OCI-LY7 (cell line): Measurements from ENCODE around the gene SLC6A6. TPM values are rescaled to one million over a fixed set of nuclear protein-coding genes. Genes with fewer than 3 reads are reported as not detected.

ENCODE experiments used
- BruUV-seq: library from RNA; stranded (reverse); fragments of 400-500 nt; replicated peaks from 2 replicates; lab custom pipeline; 2021; lab: Mats Ljungman, UMichigan
- CTCF ChIA-PET: fragments of 300-600 bp; sonication (Branson Sonifier 250); formaldehyde crosslinking; loops from one replicate; lab custom pipeline; 2022; ENCODE audit warnings: antibody characterized with exemption; ENCODE audit not compliant: unreplicated experiment; lab: Charles Lee
- POLR2A ChIA-PET: fragments of 300-600 bp; sonication (Branson Sonifier 250); formaldehyde crosslinking; loops from one replicate; lab custom pipeline; 2022; ENCODE audit warnings: antibody characterized with exemption; lab: Charles Lee
- DNase-seq: peaks from one replicate; pipeline ENCODE4 v3.0.0-alpha.2; 2015; ENCODE audit warnings: low spot score
- H2AFZ ChIP-seq: fragments of 200-600 bp; sonication (generic), shearing (Covaris generic); 2 replicates; pipeline ENCODE4 v1.6.1; 2014; ENCODE audit warnings: mild to moderate bottlenecking, antibody characterized with exemption, low read length, moderate library complexity
- H3K27ac ChIP-seq: fragments of 200-600 bp; sonication (generic); 2 replicates; pipeline ENCODE4 v1.5.1; 2014; ENCODE audit warnings: mixed run types, low read depth, mild to moderate bottlenecking, moderate library complexity, low read length, inconsistent platforms; ENCODE audit not compliant: poor library complexity, severe bottlenecking
- H3K36me3 ChIP-seq: fragments of 200-600 bp; sonication (generic); 2 replicates; pipeline ENCODE4 v1.6.1; 2014; ENCODE audit warnings: mild to moderate bottlenecking, antibody characterized with exemption, low read length, moderate library complexity, mixed read lengths; ENCODE audit not compliant: insufficient read depth
- H3K4me1 ChIP-seq: fragments of 200-600 bp; sonication (generic); 2 replicates; pipeline ENCODE4 v1.5.1; 2014; ENCODE audit warnings: mild to moderate bottlenecking, low read length; ENCODE audit not compliant: insufficient read depth, poor library complexity, severe bottlenecking
- H3K4me2 ChIP-seq: fragments of 200-600 bp; sonication (generic); 2 replicates; pipeline ENCODE4 v1.6.1; 2014; ENCODE audit warnings: mild to moderate bottlenecking, low read length
- H3K4me3 ChIP-seq: fragments of 200-600 bp; sonication (generic); 2 replicates; pipeline ENCODE4 v1.5.1; 2014; ENCODE audit warnings: mild to moderate bottlenecking, low read depth, low read length; ENCODE audit not compliant: poor library complexity, severe bottlenecking
- H3K79me2 ChIP-seq: fragments of 200-600 bp; sonication (generic); 2 replicates; pipeline ENCODE4 v1.6.1; 2016; ENCODE audit warnings: low read depth, mild to moderate bottlenecking, low read length, moderate library complexity, mixed read lengths; ENCODE audit not compliant: insufficient read depth
- H3K9me2 ChIP-seq: fragments of 200-600 bp; sonication (generic); 2 replicates; pipeline ENCODE4 v1.6.1; 2016; ENCODE audit warnings: mild to moderate bottlenecking, low read length, mixed read lengths; ENCODE audit not compliant: insufficient read depth
- H3K9me3 ChIP-seq: fragments of 200-600 bp; sonication (generic); 2 replicates; pipeline ENCODE4 v1.6.1; 2014; ENCODE audit warnings: mild to moderate bottlenecking, mixed run types, low read length, mixed read lengths
- H4K20me1 ChIP-seq: fragments of 200-600 bp; sonication (generic); 2 replicates; pipeline ENCODE4 v1.6.1; 2014; ENCODE audit warnings: mild to moderate bottlenecking, antibody characterized with exemption, low read length, moderate library complexity, mixed read lengths; ENCODE audit not compliant: insufficient read depth
- EZH2phosphoT487 ChIP-seq: fragments of 200-600 bp; sonication (generic); IDR thresholded peaks from 2 replicates; pipeline ENCODE4 v1.6.1; 2018; ENCODE audit warnings: low read depth, borderline replicate concordance, mild to moderate bottlenecking, mixed run types, antibody characterized with exemption, low read length, moderate library complexity, mixed read lengths
- intact Hi-C: fragments of 100-400 bp; cut with micrococcal nuclease; formaldehyde crosslinking; loops from one replicate; pipeline ENCODE4 v1.10.0; 2022; ENCODE audit not compliant: unreplicated experiment
- total RNA-seq, 2 experiments: library from RNA; depleted of rRNA in 1 of 2; stranded (reverse); fragments of >200 nt in 1 of 2; shearing (Covaris generic) in 1 of 2; gene quantifications; 2 replicates each; pipeline ENCODE4 v1.2.3, GENCODE V29; 2014 to 2022
- TF ChIP-seq, protein P1 (sequence below): fragments of 200-600 bp; sonication (generic); conservative IDR thresholded peaks from 2 replicates; pipeline ENCODE4 v1.5.1; 2014; ENCODE audit warnings: mild to moderate bottlenecking, antibody characterized with exemption, low read length, moderate library complexity, mixed read lengths

SLC6A6 gene
- total RNA-seq, 2 experiments from 2014 or later, result 43.0 to 51.8 TPM

DNA sequence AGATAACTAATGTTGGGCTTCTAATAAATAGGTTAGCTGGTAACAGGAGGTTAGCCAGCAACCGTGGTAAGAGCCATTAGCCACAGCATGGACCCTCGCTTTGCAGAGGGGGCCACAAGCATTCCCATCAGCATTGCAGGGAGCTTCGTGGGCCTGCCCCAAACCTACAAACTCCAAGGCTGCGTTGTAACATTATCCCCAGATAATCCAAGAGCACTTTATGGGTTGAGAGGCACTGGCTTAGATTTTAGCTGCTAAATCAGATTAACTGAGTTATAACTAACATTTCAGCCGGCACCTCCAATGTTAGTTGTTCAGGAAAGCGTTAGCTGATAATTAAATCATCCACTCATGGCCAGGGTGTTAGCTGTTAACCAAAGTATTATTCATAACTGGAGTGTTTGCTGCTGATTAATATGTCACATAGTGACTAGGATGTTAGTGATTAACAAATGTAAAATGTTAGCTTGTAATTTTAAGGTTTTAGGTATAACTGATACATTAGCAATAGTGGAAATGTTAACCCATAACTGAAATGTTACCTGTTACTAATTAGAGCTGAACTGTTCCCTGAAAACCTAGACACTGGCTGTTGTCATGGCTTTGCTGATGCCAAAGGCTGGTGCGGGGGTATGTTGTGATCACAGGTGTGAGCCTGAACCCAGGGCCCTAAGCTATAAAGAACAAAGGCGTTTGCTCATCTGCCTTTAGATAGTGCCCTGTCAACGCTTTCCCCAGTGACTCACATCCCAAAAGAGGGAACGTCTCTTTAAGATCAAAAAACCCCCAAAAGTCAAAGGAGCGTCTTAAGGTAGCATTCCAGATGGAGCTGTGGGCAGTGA is 56.2 kb downstream of the SLC6A6 start:
- no TSS peak for BruUV-seq
- Histone ChIP-seq H2AFZ (no peak overlapping the region), H3K79me2 (no peaks in the 10 kb centered on the region), H3K9me2 (no peaks in the 10 kb centered on the region), H3K36me3 (peaks cover 98% of the 10 kb centered on the region), H3K4me2 (no peak overlapping the region), H3K9me3 (no peaks in the 10 kb centered on the region), H4K20me1 (no peaks in the 10 kb centered on the region), H3K27ac (no peak overlapping the region), H3K4me1 (no peaks in the 10 kb centered on the region), H3K4me3 (no peak overlapping the region)
- DNase-seq, result no peak
- ChIA-PET CTCF (interaction anchor here (0.8 to 1.4 kb wide), 3 partner anchors 26 to 127 kb away, joined by 3 to 4 read pairs (median 4); no protein-coding TSS in a partner anchor), POLR2A (interaction anchor here (0.5 to 2.0 kb wide), 9 partner anchors 22 to 567 kb away, joined by 3 to 8 read pairs (median 3); partner anchors contain the start of gene SLC6A6)
- intact Hi-C loops, result no loop called here
- TF ChIP-seq, protein P1, sequence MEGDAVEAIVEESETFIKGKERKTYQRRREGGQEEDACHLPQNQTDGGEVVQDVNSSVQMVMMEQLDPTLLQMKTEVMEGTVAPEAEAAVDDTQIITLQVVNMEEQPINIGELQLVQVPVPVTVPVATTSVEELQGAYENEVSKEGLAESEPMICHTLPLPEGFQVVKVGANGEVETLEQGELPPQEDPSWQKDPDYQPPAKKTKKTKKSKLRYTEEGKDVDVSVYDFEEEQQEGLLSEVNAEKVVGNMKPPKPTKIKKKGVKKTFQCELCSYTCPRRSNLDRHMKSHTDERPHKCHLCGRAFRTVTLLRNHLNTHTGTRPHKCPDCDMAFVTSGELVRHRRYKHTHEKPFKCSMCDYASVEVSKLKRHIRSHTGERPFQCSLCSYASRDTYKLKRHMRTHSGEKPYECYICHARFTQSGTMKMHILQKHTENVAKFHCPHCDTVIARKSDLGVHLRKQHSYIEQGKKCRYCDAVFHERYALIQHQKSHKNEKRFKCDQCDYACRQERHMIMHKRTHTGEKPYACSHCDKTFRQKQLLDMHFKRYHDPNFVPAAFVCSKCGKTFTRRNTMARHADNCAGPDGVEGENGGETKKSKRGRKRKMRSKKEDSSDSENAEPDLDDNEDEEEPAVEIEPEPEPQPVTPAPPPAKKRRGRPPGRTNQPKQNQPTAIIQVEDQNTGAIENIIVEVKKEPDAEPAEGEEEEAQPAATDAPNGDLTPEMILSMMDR, result no peak
- TF ChIP-seq EZH2phosphoT487, result no peak

GRCh38 chr3:14459384-14459783 is 57.0 kb downstream of the SLC6A6 start:
- no peak overlapping the region for H3K4me2 ChIP-seq
- POLR2A ChIA-PET, result interaction anchor here (0.9 to 2.0 kb wide), 4 partner anchors 23 to 74 kb away, joined by 3 to 8 read pairs (median 6); no protein-coding TSS in a partner anchor
- H3K4me1 ChIP-seq, result no peaks in the 10 kb centered on the region
- no peak overlapping the region for H2AFZ ChIP-seq
- no peak for TF ChIP-seq EZH2phosphoT487
- TF ChIP-seq, protein P1, result no peak
- H4K20me1 ChIP-seq, result no peaks in the 10 kb centered on the region
- DNase-seq, result no peak
- H3K27ac ChIP-seq, result no peak overlapping the region
- H3K4me3 ChIP-seq, result no peak overlapping the region
- no peaks in the 10 kb centered on the region for H3K9me2 ChIP-seq
- H3K9me3 ChIP-seq, result no peaks in the 10 kb centered on the region
- no peaks in the 10 kb centered on the region for H3K79me2 ChIP-seq
- peaks cover 98% of the 10 kb centered on the region for H3K36me3 ChIP-seq
- BruUV-seq, result no TSS peak
- intact Hi-C loops, result no loop called here
- CTCF ChIA-PET, result interaction anchor here (0.8 kb wide), 1 partner anchor 58 kb away, joined by 3 read pairs; no protein-coding TSS in a partner anchor

- TF ChIP-seq EZH2phosphoT487, result no peak
- TF ChIP-seq, protein P1, result no peak
These were observed 57.4 kb downstream of the SLC6A6 start for GRCh38 chr3:14459787-14460186.

More at GRCh38 chr3:14459787-14460186, 57.4 kb downstream of the SLC6A6 start:
- Histone ChIP-seq H3K27ac (no peak overlapping the region), H4K20me1 (no peaks in the 10 kb centered on the region), H3K4me1 (no peaks in the 10 kb centered on the region), H3K36me3 (peaks cover 98% of the 10 kb centered on the region), H3K9me2 (no peaks in the 10 kb centered on the region), H2AFZ (no peak overlapping the region), H3K4me3 (no peak overlapping the region), H3K9me3 (no peaks in the 10 kb centered on the region), H3K4me2 (no peak overlapping the region), H3K79me2 (no peaks in the 10 kb centered on the region)
- ChIA-PET CTCF (interaction anchor here (0.6 to 0.8 kb wide), 2 partner anchors 58 to 246 kb away, joined by 3 read pairs; no protein-coding TSS in a partner anchor), POLR2A (no interaction called here)
- intact Hi-C loops, result no loop called here
- no peak for DNase-seq
- no TSS peak for BruUV-seq
